ENCODE data around the gene PPP6R2. TPM values are rescaled to one million over a fixed set of nuclear protein-coding genes. Genes with fewer than 3 reads are reported as not detected.
"Not testable (repeated sequence)": the region's sequence is repeated elsewhere in the genome, so short reads cannot be mapped to it uniquely, and the experiment has no call there.

PPP6R2 gene
- total and polyA plus RNA-seq, 2 donors (not counting 3 experiments of a cell fraction or from before 2014, with no cell fraction given) = 38.6 to 54.6 TPM

DNA sequence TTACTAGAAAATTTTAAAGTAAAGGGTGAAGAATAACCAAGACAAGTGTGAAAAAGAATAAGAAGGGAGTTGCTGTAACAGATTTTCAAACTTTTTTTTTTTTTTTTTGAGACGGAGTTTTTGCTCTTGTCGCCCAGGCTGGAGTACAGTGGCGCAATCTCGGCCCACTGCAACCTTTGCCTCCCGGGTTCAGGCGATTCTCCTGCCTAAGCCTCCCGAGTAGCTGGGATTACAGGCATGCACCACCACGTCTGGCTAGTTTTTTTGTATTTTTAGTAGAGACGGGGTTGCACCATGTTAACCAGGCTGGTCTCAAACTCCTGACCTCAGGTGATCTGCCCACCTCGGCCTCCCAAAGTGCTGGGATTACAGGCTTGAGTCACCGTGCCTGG lies 20.7 kb downstream of the PPP6R2 start:
- H4K20me1 ChIP-seq (replicated peaks; ENCODE audit: control insufficient read depth, extremely low read depth, insufficient read depth, low read length); H3K4me3 ChIP-seq (replicated peaks in 1 of 3; ENCODE audit: insufficient read depth in 1 of 3, low read depth in 1 of 3, low read length in 3 of 3); BruUV-seq (replicated peaks); H3K9ac ChIP-seq (replicated peaks; ENCODE audit: extremely low read depth, insufficient read depth, low read length); FAIRE-seq; H3K4me1 ChIP-seq (ENCODE audit: control insufficient read depth, extremely low read depth, insufficient read depth, low read length); intact Hi-C loops (cut with micrococcal nuclease); DNase-seq (ENCODE audit: low read depth, low spot score); dilution Hi-C loops (cut with MboI; ENCODE audit: extremely low pct_ligation_motif_present, low sequenced_read_pairs); H3K4me2 ChIP-seq (ENCODE audit: insufficient read depth, low read length); H3K9me1 ChIP-seq (replicated peaks; ENCODE audit: control insufficient read depth, extremely low read depth, insufficient read depth, low read length); H2AFZ ChIP-seq (ENCODE audit: low read depth, low read length); H3K9me3 ChIP-seq (replicated peaks; ENCODE audit: control insufficient read depth, insufficient read depth, low read length); H3K27ac ChIP-seq (ENCODE audit: insufficient read depth, low read depth, low read length); H3K27me3 ChIP-seq (ENCODE audit: control insufficient read depth in 2 of 2, insufficient read depth in 2 of 2, low read length in 2 of 2): not testable (repeated sequence)
- Histone ChIP-seq H3K36me3 (ENCODE audit: control insufficient read depth in 2 of 2, extremely low read depth in 1 of 2, insufficient read depth in 2 of 2, low read length in 2 of 2) (peaks cover 0 to 10% of the 10 kb centered on the region in 2 experiments), H3K79me2 (ENCODE audit: control insufficient read depth, insufficient read depth, low read length) (peaks cover 54% of the 10 kb centered on the region)
- ChIA-PET CTCF (interaction anchor here (1.1 kb wide), 1 partner anchor 11 kb away, joined by 3 read pairs; no protein-coding TSS in a partner anchor), POLR2A (interaction anchor here (0.7 kb wide), 1 partner anchor 113 kb away, joined by 5 read pairs; no protein-coding TSS in a partner anchor)

DNA sequence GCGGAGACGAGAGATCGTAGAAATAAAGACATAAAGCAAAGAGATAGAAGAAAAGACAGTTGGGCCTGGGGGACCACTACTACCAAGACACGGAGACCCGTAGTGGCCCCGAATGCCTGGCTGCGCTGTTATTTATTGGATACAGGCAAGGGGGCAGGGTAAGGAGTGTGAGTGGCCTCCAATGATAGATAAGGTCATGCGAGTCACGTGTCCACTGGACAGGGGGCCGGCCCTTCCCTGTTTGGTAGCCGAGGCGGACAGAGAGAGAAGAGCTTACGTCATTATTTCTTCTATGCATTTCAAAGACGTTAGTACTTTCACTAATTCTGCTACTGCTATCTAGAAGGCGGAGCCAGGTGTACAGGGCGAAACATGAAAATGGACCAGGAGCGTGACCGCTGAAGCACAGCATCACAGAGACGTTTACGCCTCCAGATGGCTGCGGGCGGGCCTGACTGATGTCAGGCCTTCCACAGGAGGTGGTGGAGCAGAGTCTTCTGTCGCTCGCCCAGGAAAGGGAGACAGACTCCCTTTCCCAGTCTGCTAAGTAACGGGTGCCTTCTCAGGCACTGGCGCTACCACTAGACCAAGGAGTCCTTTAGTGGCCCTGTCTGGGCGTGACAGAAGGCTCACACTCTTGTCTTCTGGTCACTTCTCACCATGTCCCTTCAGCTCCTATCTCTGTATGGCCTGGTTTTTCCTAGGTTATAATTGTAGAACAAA lies 24.8 kb downstream of the PPP6R2 start:
- peaks cover 22% of the 10 kb centered on the region for H3K79me2 ChIP-seq (ENCODE audit: control insufficient read depth, insufficient read depth, low read length)

More for the DNA sequence above, 24.8 kb downstream of the PPP6R2 start:
- Histone ChIP-seq H3K9me1 (replicated peaks; ENCODE audit: control insufficient read depth, extremely low read depth, insufficient read depth, low read length) (no peaks in the 10 kb centered on the region), H3K4me2 (ENCODE audit: insufficient read depth, low read length) (no peak overlapping the region), H4K20me1 (replicated peaks; ENCODE audit: control insufficient read depth, extremely low read depth, insufficient read depth, low read length) (peaks cover 2% of the 10 kb centered on the region), H3K9ac (replicated peaks; ENCODE audit: extremely low read depth, insufficient read depth, low read length) (no peak overlapping the region), H3K27ac (ENCODE audit: insufficient read depth, low read depth, low read length) (no peak overlapping the region), H3K27me3 (ENCODE audit: control insufficient read depth in 2 of 2, insufficient read depth in 2 of 2, low read length in 2 of 2) (no peaks in the 10 kb centered on the region), H3K9me3 (replicated peaks; ENCODE audit: control insufficient read depth, insufficient read depth, low read length) (no peaks in the 10 kb centered on the region), H3K4me1 (ENCODE audit: control insufficient read depth, extremely low read depth, insufficient read depth, low read length) (no peaks in the 10 kb centered on the region), H3K4me3 (replicated peaks in 1 of 3; ENCODE audit: insufficient read depth in 1 of 3, low read depth in 1 of 3, low read length in 3 of 3) (no peak overlapping the region), H2AFZ (ENCODE audit: low read depth, low read length) (no peak overlapping the region), H3K36me3 (ENCODE audit: control insufficient read depth in 2 of 2, extremely low read depth in 1 of 2, insufficient read depth in 2 of 2, low read length in 2 of 2) (peaks cover 0 to 5% of the 10 kb centered on the region in 2 experiments)
- dilution Hi-C loops (cut with MboI; ENCODE audit: extremely low pct_ligation_motif_present, low sequenced_read_pairs) = no loop called here
- ChIA-PET POLR2A (no interaction called here), CTCF (interaction anchor here (1.1 to 1.6 kb wide), 2 partner anchors 15 to 19 kb away, joined by 3 read pairs; no protein-coding TSS in a partner anchor)
- TF ChIP-seq MYC (IDR thresholded peaks at IDR 0.05; ENCODE audit: low read depth, low read length) = no peak
- no peak for TF ChIP-seq GATA2 (IDR thresholded peaks at IDR 0.05; ENCODE audit: insufficient read depth, insufficient read length, low read depth, low read length)
- TF ChIP-seq, protein P1, sequence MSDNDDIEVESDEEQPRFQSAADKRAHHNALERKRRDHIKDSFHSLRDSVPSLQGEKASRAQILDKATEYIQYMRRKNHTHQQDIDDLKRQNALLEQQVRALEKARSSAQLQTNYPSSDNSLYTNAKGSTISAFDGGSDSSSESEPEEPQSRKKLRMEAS (IDR thresholded peaks at IDR 0.05; ENCODE audit: insufficient read depth, insufficient read length) = no peak
- TF ChIP-seq, protein P2, sequence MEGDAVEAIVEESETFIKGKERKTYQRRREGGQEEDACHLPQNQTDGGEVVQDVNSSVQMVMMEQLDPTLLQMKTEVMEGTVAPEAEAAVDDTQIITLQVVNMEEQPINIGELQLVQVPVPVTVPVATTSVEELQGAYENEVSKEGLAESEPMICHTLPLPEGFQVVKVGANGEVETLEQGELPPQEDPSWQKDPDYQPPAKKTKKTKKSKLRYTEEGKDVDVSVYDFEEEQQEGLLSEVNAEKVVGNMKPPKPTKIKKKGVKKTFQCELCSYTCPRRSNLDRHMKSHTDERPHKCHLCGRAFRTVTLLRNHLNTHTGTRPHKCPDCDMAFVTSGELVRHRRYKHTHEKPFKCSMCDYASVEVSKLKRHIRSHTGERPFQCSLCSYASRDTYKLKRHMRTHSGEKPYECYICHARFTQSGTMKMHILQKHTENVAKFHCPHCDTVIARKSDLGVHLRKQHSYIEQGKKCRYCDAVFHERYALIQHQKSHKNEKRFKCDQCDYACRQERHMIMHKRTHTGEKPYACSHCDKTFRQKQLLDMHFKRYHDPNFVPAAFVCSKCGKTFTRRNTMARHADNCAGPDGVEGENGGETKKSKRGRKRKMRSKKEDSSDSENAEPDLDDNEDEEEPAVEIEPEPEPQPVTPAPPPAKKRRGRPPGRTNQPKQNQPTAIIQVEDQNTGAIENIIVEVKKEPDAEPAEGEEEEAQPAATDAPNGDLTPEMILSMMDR (IDR thresholded peaks at IDR 0.05; ENCODE audit: extremely low read depth in 1 of 2, insufficient read depth in 1 of 2, low read depth in 1 of 2, low read length in 2 of 2) = no peak
- no peak for TF ChIP-seq POLR2A (IDR thresholded peaks at IDR 0.05; ENCODE audit: low read depth, low read length)
- no peak for TF ChIP-seq POLR2AphosphoS5 (IDR thresholded peaks at IDR 0.05; ENCODE audit: insufficient read depth, low read depth, low read length)
- TF ChIP-seq JUN (IDR thresholded peaks at IDR 0.05; ENCODE audit: borderline replicate concordance, insufficient read depth, insufficient read length, low read depth) = no peak
- no peak for TF ChIP-seq FOS (IDR thresholded peaks at IDR 0.05; ENCODE audit: borderline replicate concordance, insufficient read depth, low read length)
- no peak for TF ChIP-seq EZH2 (IDR thresholded peaks at IDR 0.05; ENCODE audit: borderline replicate concordance, low read depth, low read length, severe bottlenecking)
- intact Hi-C loops (cut with micrococcal nuclease) = no loop called here
- FAIRE-seq = peak; percentile 12
- no peak for DNase-seq (ENCODE audit: low read depth, low spot score)
- BruUV-seq (replicated peaks) = no TSS peak
